Measurements from ENCODE around the gene USP43.
"Not testable (repeated sequence)": the region's sequence is repeated elsewhere in the genome, so short reads cannot be mapped to it uniquely, and the experiment has no call there.

USP43 gene

GRCh38 chr17:9628509-9628908 is 16.8 kb upstream of the USP43 start:
- no CpG with 5 or more reads among the region's 10 CpGs for WGBS (ENCODE audit: insufficient coverage, insufficient read length)
- no peak overlapping the region for H3K4me3 ChIP-seq (ENCODE audit: low read length)
- no peak for DNase-seq (ENCODE audit: low read depth, low spot score)
- H3K4me1 ChIP-seq (ENCODE audit: control insufficient read depth, insufficient read depth, low read length): 0 out of 2 replicates have a peak, but pooled peaks cover 1% of the 10 kb centered on the region
- no peaks in the 10 kb centered on the region for H3K36me3 ChIP-seq (ENCODE audit: control insufficient read depth, insufficient read depth, low read length)
- no peaks in the 10 kb centered on the region for H3K9me3 ChIP-seq (ENCODE audit: control insufficient read depth, insufficient read depth, low read length)
- no peak overlapping the region for H3K27ac ChIP-seq (ENCODE audit: low read length)
- H3K27me3 ChIP-seq (ENCODE audit: control insufficient read depth, insufficient read depth, low read length): no peaks in the 10 kb centered on the region

GRCh38 chr17:9632741-9633140 is 12.6 kb upstream of the USP43 start:
- H3K27ac ChIP-seq (ENCODE audit: low read length): no peak overlapping the region
- no peaks in the 10 kb centered on the region for H3K27me3 ChIP-seq (ENCODE audit: control insufficient read depth, insufficient read depth, low read length)
- no peaks in the 10 kb centered on the region for H3K36me3 ChIP-seq (ENCODE audit: control insufficient read depth, insufficient read depth, low read length)
- H3K4me1 ChIP-seq (ENCODE audit: control insufficient read depth, insufficient read depth, low read length): 0 out of 2 replicates have a peak, but pooled peaks cover 1% of the 10 kb centered on the region
- no peaks in the 10 kb centered on the region for H3K9me3 ChIP-seq (ENCODE audit: control insufficient read depth, insufficient read depth, low read length)
- DNase-seq (ENCODE audit: low read depth, low spot score): no peak
- WGBS (ENCODE audit: insufficient coverage, insufficient read length): no CpG with 5 or more reads among the region's 11 CpGs
- H3K4me3 ChIP-seq (ENCODE audit: low read length): no peak overlapping the region

- no CpG with 5 or more reads among the region's 6 CpGs for WGBS (ENCODE audit: insufficient coverage, insufficient read length)
Observed at GRCh38 chr17:9635340-9635739, 10.0 kb upstream of the USP43 start.

GRCh38 chr17:9636501-9636900 is 8.8 kb upstream of the USP43 start:
- Histone ChIP-seq H3K4me1 (ENCODE audit: control insufficient read depth, insufficient read depth, low read length) (0 out of 2 replicates have a peak, but pooled peaks cover 1% of the 10 kb centered on the region), H3K27ac (ENCODE audit: low read length) (no peak overlapping the region), H3K27me3 (ENCODE audit: control insufficient read depth, insufficient read depth, low read length) (no peaks in the 10 kb centered on the region), H3K9me3 (ENCODE audit: control insufficient read depth, insufficient read depth, low read length) (no peaks in the 10 kb centered on the region; the same call in 1 of the 2 replicates), H3K4me3 (ENCODE audit: low read length) (no peak overlapping the region), H3K36me3 (ENCODE audit: control insufficient read depth, insufficient read depth, low read length) (no peaks in the 10 kb centered on the region)
- WGBS (ENCODE audit: insufficient coverage, insufficient read length): no CpG with 5 or more reads among the region's 12 CpGs
- DNase-seq (ENCODE audit: low read depth, low spot score): no peak

More at GRCh38 chr17:9635340-9635739, 10.0 kb upstream of the USP43 start:
- 0 out of 2 replicates have a peak, but pooled peaks cover 1% of the 10 kb centered on the region for H3K4me1 ChIP-seq (ENCODE audit: control insufficient read depth, insufficient read depth, low read length)
- no peak overlapping the region for H3K4me3 ChIP-seq (ENCODE audit: low read length)
- no peak overlapping the region for H3K27ac ChIP-seq (ENCODE audit: low read length)
- H3K27me3 ChIP-seq (ENCODE audit: control insufficient read depth, insufficient read depth, low read length): no peaks in the 10 kb centered on the region
- no peak for DNase-seq (ENCODE audit: low read depth, low spot score)
- no peaks in the 10 kb centered on the region; the same call in 1 of the 2 replicates for H3K9me3 ChIP-seq (ENCODE audit: control insufficient read depth, insufficient read depth, low read length)
- H3K36me3 ChIP-seq (ENCODE audit: control insufficient read depth, insufficient read depth, low read length): no peaks in the 10 kb centered on the region

- H3K4me1 ChIP-seq (ENCODE audit: control insufficient read depth, insufficient read depth, low read length); H3K27ac ChIP-seq (ENCODE audit: low read length); H3K9me3 ChIP-seq (ENCODE audit: control insufficient read depth, insufficient read depth, low read length); H3K27me3 ChIP-seq (ENCODE audit: control insufficient read depth, insufficient read depth, low read length); H3K36me3 ChIP-seq (ENCODE audit: control insufficient read depth, insufficient read depth, low read length); DNase-seq (ENCODE audit: low read depth, low spot score); H3K4me3 ChIP-seq (ENCODE audit: low read length): not testable (repeated sequence)
- WGBS (ENCODE audit: insufficient coverage, insufficient read length): no CpG with 5 or more reads among the region's 5 CpGs
Observed at GRCh38 chr17:9640388-9640787, 4.9 kb upstream of the USP43 start.

- peaks cover 5% of the 10 kb centered on the region; the same call in 1 of the 2 replicates for H3K4me1 ChIP-seq (ENCODE audit: control insufficient read depth, insufficient read depth, low read length)
- DNase-seq (ENCODE audit: low read depth, low spot score): no peak
- 0 out of 2 replicates have a peak, but pooled peaks cover 2% of the 10 kb centered on the region for H3K27me3 ChIP-seq (ENCODE audit: control insufficient read depth, insufficient read depth, low read length)
- H3K9me3 ChIP-seq (ENCODE audit: control insufficient read depth, insufficient read depth, low read length): no peaks in the 10 kb centered on the region; the same call in 1 of the 2 replicates
- H3K27ac ChIP-seq (ENCODE audit: low read length): no peak overlapping the region
- no peak overlapping the region for H3K4me3 ChIP-seq (ENCODE audit: low read length)
- H3K36me3 ChIP-seq (ENCODE audit: control insufficient read depth, insufficient read depth, low read length): no peaks in the 10 kb centered on the region
- no CpG with 5 or more reads among the region's 5 CpGs for WGBS (ENCODE audit: insufficient coverage, insufficient read length)
Observed at GRCh38 chr17:9643611-9644010, 1.7 kb upstream of the USP43 start.

GRCh38 chr17:9645851-9646545 is 681 bp downstream of the USP43 start:
- no peaks in the 10 kb centered on the region for H3K9me3 ChIP-seq (ENCODE audit: control insufficient read depth, insufficient read depth, low read length)
- H3K4me3 ChIP-seq (ENCODE audit: low read length): peak overlapping the region; percentile 82
- no CpG with 5 or more reads among the region's 51 CpGs for WGBS (ENCODE audit: insufficient coverage, insufficient read length)
- no peaks in the 10 kb centered on the region for H3K36me3 ChIP-seq (ENCODE audit: control insufficient read depth, insufficient read depth, low read length)
- H3K27ac ChIP-seq (ENCODE audit: low read length): no peak overlapping the region
- no peak for DNase-seq (ENCODE audit: low read depth, low spot score)
- H3K27me3 ChIP-seq (ENCODE audit: control insufficient read depth, insufficient read depth, low read length): 0 out of 2 replicates have a peak, but pooled peaks cover 2% of the 10 kb centered on the region
- H3K4me1 ChIP-seq (ENCODE audit: control insufficient read depth, insufficient read depth, low read length): peaks cover 5% of the 10 kb centered on the region; the same call in 1 of the 2 replicates

- H3K9me3 ChIP-seq (ENCODE audit: control insufficient read depth, insufficient read depth, low read length): no peaks in the 10 kb centered on the region
- H3K36me3 ChIP-seq (ENCODE audit: control insufficient read depth, insufficient read depth, low read length): no peaks in the 10 kb centered on the region
- H3K4me1 ChIP-seq (ENCODE audit: control insufficient read depth, insufficient read depth, low read length): peaks cover 5% of the 10 kb centered on the region; the same call in 1 of the 2 replicates
- 0 out of 2 replicates have a peak, but pooled peaks cover 2% of the 10 kb centered on the region for H3K27me3 ChIP-seq (ENCODE audit: control insufficient read depth, insufficient read depth, low read length)
- no peak overlapping the region for H3K27ac ChIP-seq (ENCODE audit: low read length)
- H3K4me3 ChIP-seq (ENCODE audit: low read length): peak overlapping the region; percentile 82; the same call in 1 of the 2 replicates
- WGBS (ENCODE audit: insufficient coverage, insufficient read length): no CpG with 5 or more reads among the region's 8 CpGs
- no peak for DNase-seq (ENCODE audit: low read depth, low spot score)
Observed at GRCh38 chr17:9646546-9646885, 1.2 kb downstream of the USP43 start.

- no peak for DNase-seq (ENCODE audit: low read depth, low spot score)
- no peak overlapping the region for H3K27ac ChIP-seq (ENCODE audit: low read length)
- 0 out of 2 replicates have a peak, but pooled peaks cover 2% of the 10 kb centered on the region for H3K27me3 ChIP-seq (ENCODE audit: control insufficient read depth, insufficient read depth, low read length)
- no peaks in the 10 kb centered on the region for H3K9me3 ChIP-seq (ENCODE audit: control insufficient read depth, insufficient read depth, low read length)
- H3K4me1 ChIP-seq (ENCODE audit: control insufficient read depth, insufficient read depth, low read length): peaks cover 5% of the 10 kb centered on the region; the same call in 1 of the 2 replicates
- no peaks in the 10 kb centered on the region for H3K36me3 ChIP-seq (ENCODE audit: control insufficient read depth, insufficient read depth, low read length)
- WGBS (ENCODE audit: insufficient coverage, insufficient read length): no CpG with 5 or more reads among the region's 4 CpGs
- no peak overlapping the region; the same call in 1 of the 2 replicates for H3K4me3 ChIP-seq (ENCODE audit: low read length)
Observed at GRCh38 chr17:9647014-9647413, 1.7 kb downstream of the USP43 start.

GRCh38 chr17:9648521-9649110 is 3.3 kb downstream of the USP43 start:
- WGBS (ENCODE audit: insufficient coverage, insufficient read length): no CpG with 5 or more reads among the region's 3 CpGs
- no peak overlapping the region for H3K4me3 ChIP-seq (ENCODE audit: low read length)
- H3K27ac ChIP-seq (ENCODE audit: low read length): no peak overlapping the region
- H3K27me3 ChIP-seq (ENCODE audit: control insufficient read depth, insufficient read depth, low read length): 0 out of 2 replicates have a peak, but pooled peaks cover 2% of the 10 kb centered on the region
- DNase-seq (ENCODE audit: low read depth, low spot score): no peak
- no peaks in the 10 kb centered on the region for H3K9me3 ChIP-seq (ENCODE audit: control insufficient read depth, insufficient read depth, low read length)
- peaks cover 5% of the 10 kb centered on the region; the same call in 1 of the 2 replicates for H3K4me1 ChIP-seq (ENCODE audit: control insufficient read depth, insufficient read depth, low read length)
- no peaks in the 10 kb centered on the region for H3K36me3 ChIP-seq (ENCODE audit: control insufficient read depth, insufficient read depth, low read length)
